A549 (cell line): ENCODE data around the gene TCERG1.

Experiments
- CTCF ChIP-seq: fragments of >200 bp; sonication (Bioruptor Twin); formaldehyde crosslinking; IDR thresholded peaks from 3 replicates; pipeline ENCODE4 v1.5.1; 2016
- POLR2A ChIP-seq: IDR thresholded peaks from 2 replicates; pipeline ENCODE4 v1.6.1; 2012; ENCODE audit warnings: mild to moderate bottlenecking, low read length

GRCh38 chr5:146457431-146457830 lies 10.3 kb downstream of the TCERG1 start:
- TF ChIP-seq POLR2A: no peak
- no peak for TF ChIP-seq CTCF
